H1 (cell line): ENCODE results near the gene STAU1. TPM values are rescaled to one million over a fixed set of nuclear protein-coding genes. Genes with fewer than 3 reads are reported as not detected.
"Not testable (repeated sequence)": the region's sequence is repeated elsewhere in the genome, so short reads cannot be mapped to it uniquely, and the experiment has no call there.

Experiments
- CTCF ChIA-PET: fragments of 300-600 bp; sonication (Branson Sonifier 250); formaldehyde crosslinking; loops from one replicate; lab custom pipeline; 2021; ENCODE audit not compliant: partially characterized antibody; lab: Charles Lee
- POLR2A ChIA-PET: fragments of 300-600 bp; sonication (Branson Sonifier 250); formaldehyde crosslinking; loops from one replicate; lab custom pipeline; 2021; ENCODE audit warnings: inconsistent platforms; ENCODE audit not compliant: partially characterized antibody; lab: Charles Lee
- DNase-seq, 2 experiments: peaks; one replicate each; pipeline versions ENCODE4 v3.0.0 to v3.0.0-alpha.2; 2010 to 2022; ENCODE audit warnings: low spot score in 2 of 2, low read depth in 1 of 2, mixed read lengths in 1 of 2
- FAIRE-seq: peaks from 2 replicates; lab custom pipeline; 2011; peaks lifted over from hg19 to GRCh38; lab: Jason Lieb, UNC
- H2AFZ ChIP-seq: 2 replicates; pipeline ENCODE4 v1.8.1; 2012; ENCODE audit warnings: low read length, inconsistent platforms
- H2AK5ac ChIP-seq: 2 replicates; pipeline ENCODE4 v1.6.1; 2013; ENCODE audit warnings: low read depth, low read length
- H2BK120ac ChIP-seq: replicated peaks from 2 replicates; pipeline ENCODE3; 2013; ENCODE audit warnings: low read depth, low read length, inconsistent platforms
- H2BK12ac ChIP-seq: 2 replicates; pipeline ENCODE4 v1.6.1; 2013; ENCODE audit warnings: low read depth, low read length
- H2BK15ac ChIP-seq: 2 replicates; pipeline ENCODE4 v1.6.1; 2013; ENCODE audit warnings: low read length
- H2BK20ac ChIP-seq: 2 replicates; pipeline ENCODE4 v1.6.1; 2013; ENCODE audit warnings: low read length
- H2BK5ac ChIP-seq: 2 replicates; pipeline ENCODE4 v1.6.1; 2013; ENCODE audit warnings: low read depth, low read length
- H3K14ac ChIP-seq: 2 replicates; pipeline ENCODE4 v1.6.1; 2013; ENCODE audit warnings: inconsistent platforms; ENCODE audit not compliant: insufficient read length
- H3K18ac ChIP-seq: 2 replicates; pipeline ENCODE4 v1.6.1; 2013; ENCODE audit warnings: low read length; ENCODE audit errors: extremely low read depth
- H3K23ac ChIP-seq: 2 replicates; pipeline ENCODE4 v1.6.1; 2013; ENCODE audit warnings: inconsistent platforms; ENCODE audit not compliant: insufficient read length
- H3K23me2 ChIP-seq: 2 replicates; pipeline ENCODE4 v1.6.1; 2013; ENCODE audit warnings: low read depth, low read length
- H3K27ac ChIP-seq: 2 replicates; pipeline ENCODE4 v1.6.1; 2011; ENCODE audit warnings: low read depth, low read length, inconsistent platforms
- H3K27me3 ChIP-seq, 4 experiments: replicated peaks in 1 of 4; 1 replicate in 1 of 4; 2 replicates in 3 of 4; pipeline versions ENCODE4 v1.6.1 to v1.8.1; 2011 to 2013; ENCODE audit warnings: low read length in 3 of 4, mild to moderate bottlenecking in 3 of 4, inconsistent platforms in 2 of 4, mixed read lengths in 2 of 4, moderate library complexity in 1 of 4; ENCODE audit not compliant: control insufficient read depth in 3 of 4, insufficient read depth in 3 of 4; ENCODE audit errors: extremely low read depth in 1 of 4
- H3K36me3 ChIP-seq, 4 experiments: 2 replicates each; pipeline versions ENCODE4 v1.6.1 to v1.8.1; 2011 to 2013; ENCODE audit warnings: mild to moderate bottlenecking in 4 of 4, low read length in 3 of 4, moderate library complexity in 2 of 4, control low read depth in 1 of 4, inconsistent platforms in 1 of 4; ENCODE audit not compliant: insufficient read depth in 4 of 4, control insufficient read depth in 2 of 4
- H3K4ac ChIP-seq: replicated peaks from 2 replicates; pipeline ENCODE3; 2013; ENCODE audit warnings: low read length, low read depth, mixed read lengths, inconsistent platforms; ENCODE audit not compliant: insufficient read length
- H3K4me1 ChIP-seq, 4 experiments: replicated peaks in 1 of 4; 1 replicate in 1 of 4; 2 replicates in 3 of 4; pipeline versions ENCODE4 v1.6.1 to v1.8.1; 2011 to 2013; ENCODE audit warnings: low read length in 3 of 4, inconsistent platforms in 2 of 4, mixed read lengths in 1 of 4; ENCODE audit not compliant: insufficient read depth in 4 of 4, control insufficient read depth in 3 of 4
- H3K4me2 ChIP-seq, 2 experiments: 2 replicates each; pipeline versions ENCODE4 v1.6.1 to v1.8.1; 2011 to 2013; ENCODE audit warnings: low read depth in 2 of 2, low read length in 2 of 2, control low read depth in 1 of 2, inconsistent platforms in 1 of 2, mild to moderate bottlenecking in 1 of 2; ENCODE audit not compliant: insufficient read depth in 1 of 2
- H3K4me3 ChIP-seq, 4 experiments: fragments of 200-600, 300-600 bp in 1 of 4; sonication (generic), shearing (Covaris generic), sonication (Bioruptor Twin) in 1 of 4; 2 replicates each; pipeline versions ENCODE4 v1.5.1 to v1.8.1; 2011 to 2016; ENCODE audit warnings: low read length in 4 of 4, low read depth in 3 of 4, control low read depth in 2 of 4, inconsistent platforms in 2 of 4, mild to moderate bottlenecking in 2 of 4, mixed read lengths in 1 of 4, moderate library complexity in 1 of 4; ENCODE audit not compliant: insufficient read depth in 2 of 4; ENCODE audit errors: extremely low read depth in 1 of 4
- H3K56ac ChIP-seq: replicated peaks from 2 replicates; pipeline ENCODE3; 2013; ENCODE audit warnings: low read depth, mild to moderate bottlenecking, mixed read lengths, low read length, inconsistent platforms; ENCODE audit not compliant: insufficient read length
- H3K79me1 ChIP-seq: 2 replicates; pipeline ENCODE4 v1.6.1; 2013; ENCODE audit warnings: low read depth, low read length, control low read depth
- H3K79me2 ChIP-seq, 2 experiments: 2 replicates each; pipeline versions ENCODE4 v1.6.1 to v1.8.1; 2012 to 2013; ENCODE audit warnings: low read length in 2 of 2, mild to moderate bottlenecking in 2 of 2, inconsistent platforms in 1 of 2; ENCODE audit not compliant: insufficient read depth in 2 of 2, control insufficient read depth in 1 of 2
- H3K9ac ChIP-seq, 4 experiments: replicated peaks in 1 of 4; 1 replicate in 1 of 4; 2 replicates in 3 of 4; pipeline versions ENCODE4 v1.6.1 to v1.8.1; 2011 to 2013; ENCODE audit warnings: low read depth in 3 of 4, low read length in 3 of 4, control low read depth in 2 of 4, mild to moderate bottlenecking in 2 of 4, moderate library complexity in 2 of 4, inconsistent platforms in 1 of 4; ENCODE audit errors: extremely low read depth in 1 of 4
- H3K9me3 ChIP-seq, 2 experiments: 2 replicates each; pipeline versions ENCODE4 v1.6.1 to v1.8.1; 2012 to 2013; ENCODE audit warnings: mild to moderate bottlenecking in 2 of 2, moderate library complexity in 2 of 2, control low read depth in 1 of 2, inconsistent platforms in 1 of 2, low read depth in 1 of 2, low read length in 1 of 2, mixed read lengths in 1 of 2; ENCODE audit not compliant: insufficient read depth in 2 of 2
- H4K20me1 ChIP-seq, 2 experiments: replicated peaks in 1 of 2; 2 replicates each; pipeline versions ENCODE3 to v1.8.1; 2011 to 2013; ENCODE audit warnings: inconsistent platforms in 2 of 2, low read length in 2 of 2, mild to moderate bottlenecking in 1 of 2; ENCODE audit not compliant: insufficient read depth in 2 of 2, control insufficient read depth in 1 of 2
- H4K5ac ChIP-seq: 2 replicates; pipeline ENCODE4 v1.6.1; 2013; ENCODE audit warnings: low read length, low read depth, mixed read lengths, inconsistent platforms; ENCODE audit not compliant: insufficient read length
- H4K8ac ChIP-seq: 2 replicates; pipeline ENCODE4 v1.8.0; 2013; ENCODE audit warnings: mild to moderate bottlenecking, moderate library complexity, low read length, inconsistent platforms; ENCODE audit not compliant: insufficient read depth; ENCODE audit errors: extremely low read depth
- H4K91ac ChIP-seq: replicated peaks from 2 replicates; pipeline ENCODE3; 2013; ENCODE audit warnings: low read length, mixed read lengths, inconsistent platforms; ENCODE audit not compliant: insufficient read length
- MAFK ChIP-seq: IDR thresholded peaks from 2 replicates; pipeline ENCODE4 v1.6.1; 2012; ENCODE audit warnings: low read depth, mild to moderate bottlenecking, improper control_type of control experiment, low read length
- POU5F1 ChIP-seq: IDR thresholded peaks from 2 replicates; pipeline ENCODE4 v1.6.1; 2011; ENCODE audit warnings: low read depth, mild to moderate bottlenecking, low read length, moderate library complexity
- TAF7 ChIP-seq: optimal IDR thresholded peaks from 2 replicates; pipeline ENCODE3; 2011; ENCODE audit warnings: low read depth, mild to moderate bottlenecking, inconsistent platforms, low read length, moderate library complexity, borderline replicate concordance
- WGBS, 2 experiments: shearing (Covaris generic) in 1 of 2; methylation state at CpG; one replicate each; pipeline versions ENCODE4 v1.1.6 to v1.1.7; 2013 to 2015; ENCODE audit warnings: low lambda C conversion rate in 2 of 2, mixed read lengths in 2 of 2, inconsistent platforms in 1 of 2, low coverage in 1 of 2, missing lambda C conversion rate in 1 of 2; ENCODE audit not compliant: insufficient replicate concordance in 2 of 2, insufficient coverage in 1 of 2, insufficient read length in 1 of 2; ENCODE audit errors: extremely low coverage in 1 of 2, missing lambda C conversion rate in 1 of 2; 5-methylcytosine and 5-hydroxymethylcytosine counted together
- polyA plus RNA-seq, 7 experiments: library from polyadenylated mRNA; depleted of rRNA in 3 of 7; stranded (reverse) in 5 of 7; unstranded in 2 of 7; fragments of >200 nt in 5 of 7; fragments of 200-250 nt in 2 of 7; gene quantifications; 1 replicate in 5 of 7; 2 replicates in 1 of 7; 4 replicates in 1 of 7; pipeline versions ENCODE4 v1.2.1 to v1.2.3, GENCODE V29; 2011 to 2013; ENCODE audit warnings: missing spikeins in 2 of 7, mixed read lengths in 2 of 7
- total RNA-seq: library from RNA; stranded (reverse); fragmentation: NEBNext Ultra II Directional; extraction: Animal tissue kit (Norgen Biotek cat#: 25700); gene quantifications from 2 replicates; pipeline ENCODE4 v1.2.1, GENCODE V29; 2021

Gene STAU1
- total and polyA plus RNA-seq, 2 of the 8 experiments (the other 6 are each of a cell fraction or from before 2014, with no cell fraction given), result 41.4 to 107 TPM

- TF ChIP-seq POU5F1, result no peak
- TF ChIP-seq TAF7, result no peak
- no peak for TF ChIP-seq MAFK
- TF ChIP-seq, all 59 proteins: peak for 0
Measured at GRCh38 chr20:49184691-49185070, 3.5 kb downstream of the STAU1 start (continued).

GRCh38 chr20:49184084-49184501 is 4.0 kb downstream of the STAU1 start:
- not testable (repeated sequence) for H2AFZ ChIP-seq, H4K91ac ChIP-seq, H3K23me2 ChIP-seq, H3K79me1 ChIP-seq, H3K9ac ChIP-seq, H3K4me1 ChIP-seq, H3K4ac ChIP-seq, H4K8ac ChIP-seq, H3K36me3 ChIP-seq, H3K14ac ChIP-seq, H3K4me2 ChIP-seq, H3K4me3 ChIP-seq, FAIRE-seq, H3K27ac ChIP-seq, H2BK20ac ChIP-seq, H2BK5ac ChIP-seq, H3K18ac ChIP-seq, H3K9me3 ChIP-seq, DNase-seq, H3K27me3 ChIP-seq, H2BK15ac ChIP-seq, H3K23ac ChIP-seq, H2BK120ac ChIP-seq, H2AK5ac ChIP-seq, H2BK12ac ChIP-seq, H4K5ac ChIP-seq, H3K56ac ChIP-seq
- Histone ChIP-seq H4K20me1 (peaks cover 14 to 22% of the 10 kb centered on the region in 2 experiments), H3K79me2 (peaks cover 33 to 84% of the 10 kb centered on the region in 2 experiments)
- ChIA-PET POLR2A (interaction anchor here (0.6 to 1.1 kb wide), 4 partner anchors 11 to 1435 kb away, joined by 3 to 5 read pairs (median 4); no protein-coding TSS in a partner anchor), CTCF (interaction anchor here (1.2 to 3.0 kb wide), 2 partner anchors 33 to 51 kb away, joined by 5 to 11 read pairs; no protein-coding TSS in a partner anchor)
- 95% methylated on average over 5 of the region's 5 CpGs; no CpG with 5 or more reads in 1 of the 2 experiments for WGBS, 2 experiments
